ENCODE data around the gene GALNT5.
A peak's percentile ranks its signal among the peaks of the same experiment; 100 is the strongest.

The GALNT5 gene

DNA sequence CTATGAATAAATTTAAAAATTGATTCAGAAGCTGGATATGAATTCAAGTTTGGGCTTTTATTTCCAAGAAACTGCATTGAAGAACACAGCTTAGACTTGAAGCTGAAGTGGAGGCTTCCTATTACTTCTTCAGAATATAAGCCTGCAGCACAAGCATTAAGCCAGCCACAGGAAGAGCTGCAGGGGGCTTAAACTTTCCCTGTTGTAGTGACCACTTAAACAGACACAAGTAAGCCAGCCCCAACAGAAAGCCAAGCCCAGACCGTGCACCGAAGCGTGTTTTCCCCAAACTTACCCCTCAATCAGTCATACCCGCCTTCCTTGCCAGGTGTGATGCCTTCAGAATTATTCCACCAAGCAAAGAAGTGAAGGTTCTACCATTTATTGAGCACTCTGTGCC lies 39.5 kb downstream of the GALNT5 start:
- no peak for DNase-seq

GRCh38 chr2:157301307-157301706 lies 43.8 kb downstream of the GALNT5 start:
- no peak for DNase-seq

DNA sequence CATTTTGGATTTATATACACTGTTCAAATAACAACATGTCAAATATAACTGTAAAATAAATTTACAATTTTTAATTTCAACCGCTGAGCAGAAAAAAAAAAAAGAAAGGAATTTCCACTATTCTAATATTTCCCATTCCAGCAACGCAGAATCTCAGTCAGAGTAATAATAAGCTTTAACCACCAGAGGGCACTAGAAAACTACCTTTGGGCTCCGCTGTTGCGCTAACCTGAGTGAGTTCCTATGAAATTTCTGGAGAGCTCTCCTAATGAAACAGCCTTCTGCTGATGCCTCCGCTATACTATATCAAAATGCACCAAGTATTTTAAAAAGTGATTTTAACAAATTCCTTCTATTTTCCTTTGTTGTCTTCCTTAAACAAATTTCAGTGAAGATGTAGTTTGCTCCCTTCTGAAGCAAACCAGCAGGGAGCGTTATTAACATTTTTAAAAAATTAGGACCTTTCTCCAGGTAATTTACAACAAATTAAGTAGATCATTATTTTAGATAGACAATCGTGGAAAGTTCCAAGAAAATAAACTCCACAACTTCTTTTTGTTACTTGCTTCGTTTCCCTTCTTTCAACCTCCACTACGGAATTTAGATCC lies 45.1 kb downstream of the GALNT5 start:
- DNase-seq = peak; percentile 14

- DNase-seq = no peak
Observed at GRCh38 chr2:157303612-157304011, 46.1 kb downstream of the GALNT5 start.

DNA sequence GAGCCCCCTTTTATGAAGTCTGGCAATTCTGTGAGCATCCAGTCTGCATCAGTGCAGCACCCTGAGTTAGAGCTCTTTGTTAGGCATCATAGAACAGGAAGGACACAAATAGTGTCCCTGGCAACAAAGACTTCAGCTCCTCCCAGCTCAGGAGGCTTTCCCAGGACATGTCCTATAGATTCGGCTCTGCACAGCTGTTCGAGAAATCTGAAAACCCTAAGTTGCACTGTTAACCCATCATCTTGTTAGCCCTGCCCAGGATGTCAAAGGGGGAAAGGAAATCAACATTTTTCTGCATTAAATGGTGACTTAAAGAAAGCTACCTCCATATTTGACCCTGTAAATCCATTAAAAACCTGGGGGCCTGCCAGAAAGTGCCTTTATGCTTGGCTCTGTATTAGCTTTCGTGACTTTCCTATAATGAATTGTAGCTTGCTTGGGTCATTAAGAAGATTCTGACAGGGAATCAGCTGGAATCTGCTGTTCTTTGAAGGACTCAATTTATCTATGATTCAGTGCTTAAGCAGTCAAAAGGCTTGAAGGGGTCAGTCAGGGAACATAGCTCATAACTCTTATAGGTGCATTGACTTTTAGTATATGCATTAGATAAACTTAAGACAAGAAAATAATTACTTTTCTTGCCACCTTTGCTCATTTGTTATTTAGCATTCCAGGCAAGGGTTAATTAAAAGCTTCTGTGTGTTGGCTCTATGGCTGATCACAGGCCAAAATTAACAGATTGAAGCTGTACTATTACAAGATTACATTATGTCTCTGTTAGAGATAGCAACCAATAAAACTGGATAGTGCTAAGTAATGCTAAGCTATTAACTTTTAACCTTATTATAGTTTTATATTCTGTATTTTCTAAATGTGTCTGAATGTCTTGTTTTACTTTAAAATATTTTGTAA lies 47.6 kb downstream of the GALNT5 start:
- peak; percentile 14 for DNase-seq

- no peak for DNase-seq
Observed at GRCh38 chr2:157305723-157306110, 48.2 kb downstream of the GALNT5 start.

DNA sequence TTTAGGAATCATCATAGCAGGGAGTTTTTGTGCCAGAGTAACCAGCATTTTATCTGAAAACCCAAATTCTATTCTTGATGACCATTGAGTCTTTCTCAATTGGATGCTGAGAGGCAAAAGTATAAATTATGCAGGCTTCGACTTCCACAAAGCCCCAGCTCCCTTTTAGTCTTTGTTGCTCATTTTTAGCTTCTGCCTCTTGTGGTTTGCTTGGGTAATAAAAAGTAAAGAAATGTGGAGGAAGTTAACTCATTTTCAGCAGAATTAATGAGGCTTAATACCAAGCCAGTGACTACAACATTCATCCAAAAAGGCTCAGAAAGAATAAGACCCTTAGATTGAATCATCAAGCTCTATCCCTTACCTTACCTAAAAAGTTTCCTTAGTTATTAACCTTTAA lies 49.5 kb downstream of the GALNT5 start:
- no peak for DNase-seq

- no peak for DNase-seq
Observed at GRCh38 chr2:157309878-157310277, 52.4 kb downstream of the GALNT5 start.

- no peak for DNase-seq
Observed at GRCh38 chr2:157311706-157312105, 54.2 kb downstream of the GALNT5 start.

DNA sequence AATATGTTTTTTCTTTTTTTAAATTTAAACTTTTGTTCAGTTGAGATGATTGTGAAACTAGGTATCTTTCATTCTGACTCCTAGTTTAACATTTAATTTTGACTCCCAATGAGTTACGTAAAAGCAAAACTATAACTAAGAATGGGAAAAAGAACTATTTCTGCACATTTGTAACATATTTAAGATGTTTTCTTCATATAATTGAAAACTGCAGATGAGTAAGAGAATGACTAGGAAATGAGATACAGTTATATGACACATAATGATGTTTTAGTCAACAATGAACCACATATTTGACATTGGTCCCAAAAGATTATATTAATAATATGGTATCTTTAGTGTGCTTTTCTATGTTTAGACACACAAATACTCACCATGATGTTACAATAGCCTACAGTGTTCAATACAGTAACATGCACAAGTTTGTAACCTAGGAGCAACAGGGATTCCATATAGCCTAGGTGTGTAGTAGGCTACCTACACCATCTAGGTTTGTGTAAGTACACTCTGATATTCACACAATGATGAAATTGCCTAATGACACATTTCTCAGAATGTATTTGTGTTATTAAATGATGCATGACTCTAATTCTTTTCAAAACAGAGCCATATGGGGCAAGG lies 55.5 kb downstream of the GALNT5 start:
- no peak for DNase-seq

- DNase-seq = no peak
Observed at GRCh38 chr2:157315901-157316300, 58.4 kb downstream of the GALNT5 start.

DNA sequence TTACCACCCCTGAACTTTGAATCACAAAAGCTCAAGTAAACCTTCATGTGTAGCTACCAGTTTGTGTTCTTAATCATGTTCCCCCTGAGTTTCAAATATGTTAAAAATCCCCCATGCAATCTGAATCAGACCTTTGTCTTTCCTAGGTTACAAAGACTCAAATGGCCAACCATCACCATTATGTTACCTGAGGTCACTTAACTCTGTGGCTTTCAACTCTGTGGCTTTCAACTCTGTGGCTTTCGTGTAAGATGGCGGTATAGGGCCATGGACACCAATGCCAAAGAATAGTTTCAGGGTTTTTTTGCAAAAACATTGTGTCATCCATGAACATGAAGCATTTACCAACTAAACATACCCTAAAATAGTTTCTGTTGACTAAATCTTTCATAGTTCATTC lies 61.4 kb downstream of the GALNT5 start:
- no peak for DNase-seq

DNA sequence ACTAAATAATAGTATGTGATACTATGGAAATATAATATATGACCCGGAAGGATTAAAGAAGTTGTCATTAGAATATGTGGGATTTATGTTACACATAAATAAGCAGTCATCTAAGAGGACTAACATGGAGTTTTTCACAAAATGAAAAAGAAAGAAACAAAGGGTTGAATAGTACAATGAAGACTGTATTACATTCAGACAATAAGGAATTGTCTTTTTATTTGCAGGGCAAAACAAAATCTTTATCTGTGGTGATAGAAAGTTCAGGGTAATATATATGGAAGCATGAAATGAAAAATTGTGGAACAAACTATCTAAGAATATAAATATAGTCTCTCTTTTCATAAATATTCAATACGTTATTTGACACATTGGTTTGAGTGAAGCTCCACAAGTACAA lies 62.3 kb downstream of the GALNT5 start:
- no peak for DNase-seq

- no peak for DNase-seq
Observed at GRCh38 chr2:157320409-157320808, 62.9 kb downstream of the GALNT5 start.

GRCh38 chr2:157321466-157321865 lies 64.0 kb downstream of the GALNT5 start:
- no peak for DNase-seq

- no peak for DNase-seq
Observed at GRCh38 chr2:157322432-157322831, 64.9 kb downstream of the GALNT5 start.

- DNase-seq = no peak
Observed at GRCh38 chr2:157324331-157324843, 66.9 kb downstream of the GALNT5 start.

- no peak for DNase-seq
Observed at GRCh38 chr2:157325786-157326185, 68.3 kb downstream of the GALNT5 start, which contains the start of gene ERMN. Gene ERMN, minus strand, starts transcription at chr2:157325824. Its CDS starts 182 bp downstream, at chr2:157325642.

- DNase-seq = no peak
Observed at GRCh38 chr2:157326698-157327097, 69.2 kb downstream of the GALNT5 start.

- no peak for DNase-seq
Observed at GRCh38 chr2:157327200-157327599, 69.7 kb downstream of the GALNT5 start.

- DNase-seq = peak; percentile 54
Observed at GRCh38 chr2:157327621-157328500, 70.4 kb downstream of the GALNT5 start.

DNA sequence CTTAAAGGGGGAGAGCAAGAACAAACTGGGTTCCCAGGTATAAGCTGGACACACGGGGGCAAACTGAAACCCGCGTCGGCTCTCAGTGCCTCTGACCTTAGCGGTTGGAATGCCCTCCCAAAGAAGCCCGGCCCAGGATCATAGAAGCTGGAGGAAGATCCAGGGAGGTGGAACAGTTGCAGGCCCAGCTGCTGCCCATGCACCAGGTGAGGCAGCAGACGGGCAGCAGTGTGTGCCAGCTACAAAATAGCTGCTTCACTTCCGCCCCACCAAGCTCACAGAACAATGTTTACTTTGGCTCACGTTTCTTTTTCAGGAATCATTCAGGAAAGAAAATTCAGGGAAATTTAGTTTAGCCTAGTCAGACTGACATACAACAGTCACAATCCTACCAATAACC lies 72.0 kb downstream of the GALNT5 start:
- DNase-seq = no peak

Data from T1000 (cell line).